ENCODE measurements around the gene HFE.

The HFE gene

DNA sequence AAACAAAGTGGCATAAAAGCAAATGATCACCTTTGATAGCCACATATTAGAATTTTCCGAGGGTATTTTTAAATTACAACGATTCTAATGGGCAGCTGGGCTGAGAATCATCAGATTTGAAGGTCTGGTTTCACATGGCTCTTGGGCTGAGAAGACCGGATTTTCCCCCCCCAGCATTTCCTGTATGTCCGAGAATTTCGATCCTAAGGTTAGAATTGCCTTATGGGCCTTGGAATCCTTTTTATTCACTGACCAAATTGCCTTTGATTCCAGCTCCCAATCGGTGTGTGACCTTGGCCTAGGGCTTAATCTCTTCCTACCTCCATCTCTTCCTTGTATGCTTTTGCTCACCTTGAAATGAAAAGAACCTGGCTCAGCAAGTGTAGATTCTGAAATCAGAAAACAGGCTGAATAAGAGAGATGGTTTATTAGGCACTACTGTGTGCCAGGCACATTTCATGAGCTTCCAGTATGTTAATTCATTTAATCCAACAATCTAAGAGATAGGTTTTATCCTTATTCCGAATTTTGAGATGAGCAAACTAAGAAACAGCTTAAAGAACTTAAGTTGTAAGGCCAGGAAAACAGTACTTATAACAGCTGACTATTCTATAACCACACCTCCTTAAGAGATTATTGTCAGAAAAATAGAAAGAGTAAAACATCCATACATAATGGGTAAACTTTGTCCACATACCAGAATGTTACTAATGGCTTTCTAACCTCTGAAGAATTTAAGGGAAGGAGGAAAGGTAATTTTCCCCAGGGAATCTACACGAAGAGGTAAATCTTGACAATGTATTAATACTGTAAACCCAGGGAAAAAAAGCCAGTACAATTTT is 39.4 kb downstream of the HFE start:
- peak overlapping the region; percentile 98 for H3K9ac ChIP-seq (ENCODE audit: low read depth, low read length)
- H3K27me3 ChIP-seq (ENCODE audit: insufficient read depth, low read length) = no peaks in the 10 kb centered on the region
- peak overlapping the region; percentile 95 for H3K4me3 ChIP-seq (ENCODE audit: low read length)
- H3K27ac ChIP-seq (ENCODE audit: low read depth, low read length) = peak overlapping the region; percentile 66
- peaks cover 18% of the 10 kb centered on the region for H3K4me1 ChIP-seq (ENCODE audit: insufficient read depth, low read length)
- WGBS = 7% methylated on average over 7 of the region's 8 CpGs
- H3K36me3 ChIP-seq (ENCODE audit: insufficient read depth, low read length) = peaks cover 16% of the 10 kb centered on the region; the same call in 1 of the 2 replicates
- no peaks in the 10 kb centered on the region for H3K9me3 ChIP-seq (ENCODE audit: insufficient read depth, low read depth, low read length)

DNA sequence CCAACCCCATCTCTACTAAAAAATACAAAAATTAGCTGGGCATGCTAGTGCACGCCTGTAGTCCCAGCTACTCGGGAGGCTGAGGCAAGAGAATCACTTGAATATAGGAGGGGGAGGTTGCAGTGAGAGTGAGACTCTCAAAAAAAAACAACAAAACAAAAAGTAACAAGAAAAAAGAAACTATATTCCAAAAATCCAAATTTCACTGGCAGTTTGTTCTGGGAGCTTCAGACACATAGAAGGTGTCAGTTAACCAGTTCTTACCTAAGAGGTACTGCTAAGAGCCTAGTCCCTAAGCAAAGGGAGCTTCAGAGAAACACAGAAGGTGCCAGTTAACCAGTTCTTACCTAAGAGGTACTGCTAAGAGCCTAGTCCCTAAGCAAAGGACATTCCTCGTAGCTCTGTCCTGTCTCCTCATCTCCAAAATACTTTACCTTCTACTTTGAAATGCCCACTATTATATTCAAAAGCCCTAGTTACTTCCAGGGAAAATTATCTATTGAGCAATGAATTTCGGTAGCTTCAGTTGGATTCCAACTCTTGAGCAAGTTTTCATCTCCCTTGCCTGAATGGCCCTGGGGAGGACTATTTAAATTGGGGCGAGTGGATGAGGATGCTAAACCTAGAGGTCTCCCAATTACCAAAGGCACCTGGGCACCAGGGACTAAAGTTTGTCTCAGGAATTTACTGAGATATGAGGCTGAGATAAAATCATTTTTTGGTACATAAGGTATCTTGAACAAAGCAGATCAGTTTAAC is 41.0 kb downstream of the HFE start:
- WGBS = 92% methylated on average over 3 of the region's 5 CpGs
- H3K4me3 ChIP-seq (ENCODE audit: low read length) = no peak overlapping the region
- no peak overlapping the region for H3K9ac ChIP-seq (ENCODE audit: low read depth, low read length)

DNA sequence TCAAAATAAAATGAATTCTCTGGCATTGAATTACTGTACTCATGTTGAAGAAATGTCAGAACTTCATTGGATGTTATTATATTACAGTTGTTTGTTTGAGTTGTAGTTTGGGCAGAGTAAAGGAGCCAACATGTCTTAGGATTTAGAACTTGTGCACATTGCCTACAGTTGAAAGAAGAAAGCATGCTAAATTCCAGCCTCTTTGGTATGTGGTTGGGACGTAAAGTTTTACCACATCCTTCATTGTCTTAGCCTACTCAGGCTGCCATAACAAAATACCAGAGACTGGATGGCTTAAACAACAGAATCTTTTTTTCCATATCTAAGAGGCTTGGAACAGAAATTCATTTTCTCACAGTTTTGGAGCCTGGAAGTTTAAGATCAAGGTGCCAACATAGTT is 42.4 kb downstream of the HFE start:
- no peaks in the 10 kb centered on the region for H3K9me3 ChIP-seq (ENCODE audit: insufficient read depth, low read depth, low read length)
- H3K4me1 ChIP-seq (ENCODE audit: insufficient read depth, low read length) = peaks cover 9% of the 10 kb centered on the region
- H3K4me3 ChIP-seq (ENCODE audit: low read length) = no peak overlapping the region
- peaks cover 16% of the 10 kb centered on the region; the same call in 1 of the 2 replicates for H3K36me3 ChIP-seq (ENCODE audit: insufficient read depth, low read length)
- no peak overlapping the region for H3K9ac ChIP-seq (ENCODE audit: low read depth, low read length)
- H3K27ac ChIP-seq (ENCODE audit: low read depth, low read length) = no peak overlapping the region
- H3K27me3 ChIP-seq (ENCODE audit: insufficient read depth, low read length) = no peaks in the 10 kb centered on the region
- WGBS = 100% methylated on average over 1 of the region's 1 CpG

More for the DNA sequence above, 41.0 kb downstream of the HFE start:
- Histone ChIP-seq H3K27me3 (ENCODE audit: insufficient read depth, low read length) (no peaks in the 10 kb centered on the region), H3K27ac (ENCODE audit: low read depth, low read length) (no peak overlapping the region), H3K36me3 (ENCODE audit: insufficient read depth, low read length) (peaks cover 16% of the 10 kb centered on the region; the same call in 1 of the 2 replicates), H3K9me3 (ENCODE audit: insufficient read depth, low read depth, low read length) (no peaks in the 10 kb centered on the region), H3K4me1 (ENCODE audit: insufficient read depth, low read length) (peaks cover 9% of the 10 kb centered on the region)

DNA sequence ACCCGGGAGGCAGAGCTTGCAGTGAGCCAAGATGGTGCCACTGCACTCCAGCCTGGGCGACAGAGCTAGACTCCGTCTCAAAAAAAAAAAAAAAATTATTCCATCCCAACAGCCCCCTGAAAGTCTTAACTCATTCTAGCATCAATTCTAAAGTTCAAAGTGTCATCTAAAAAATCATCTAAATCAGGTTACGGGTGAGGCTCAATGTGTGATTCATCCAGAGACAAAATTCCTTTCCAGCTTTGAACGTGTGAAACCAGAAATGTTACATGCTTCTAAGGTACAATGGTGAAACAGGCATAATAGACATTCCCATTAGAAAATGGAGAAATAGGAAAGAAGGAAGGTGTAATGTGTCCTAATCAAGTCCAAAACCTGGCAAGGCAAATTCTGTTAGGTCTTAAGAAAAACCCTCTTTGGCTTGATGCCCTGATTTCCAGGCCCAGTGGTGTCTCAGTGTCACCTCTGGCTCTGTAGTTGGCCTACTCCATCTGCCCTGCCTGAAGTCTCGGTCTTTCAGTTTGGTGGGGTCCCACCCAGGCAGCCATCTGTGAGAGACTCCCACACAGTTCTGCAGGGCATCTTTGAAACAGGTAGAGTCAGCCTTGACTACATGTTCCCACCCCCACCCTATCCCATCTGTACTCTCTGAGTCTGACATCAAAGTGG is 43.5 kb downstream of the HFE start:
- no peak overlapping the region for H3K9ac ChIP-seq (ENCODE audit: low read depth, low read length)
- H3K27ac ChIP-seq (ENCODE audit: low read depth, low read length) = no peak overlapping the region
- peaks cover 16% of the 10 kb centered on the region; the same call in 1 of the 2 replicates for H3K36me3 ChIP-seq (ENCODE audit: insufficient read depth, low read length)
- WGBS = 97% methylated on average over 6 of the region's 6 CpGs
- H3K9me3 ChIP-seq (ENCODE audit: insufficient read depth, low read depth, low read length) = no peaks in the 10 kb centered on the region
- H3K27me3 ChIP-seq (ENCODE audit: insufficient read depth, low read length) = no peaks in the 10 kb centered on the region
- peaks cover 9% of the 10 kb centered on the region for H3K4me1 ChIP-seq (ENCODE audit: insufficient read depth, low read length)
- no peak overlapping the region for H3K4me3 ChIP-seq (ENCODE audit: low read length)

DNA sequence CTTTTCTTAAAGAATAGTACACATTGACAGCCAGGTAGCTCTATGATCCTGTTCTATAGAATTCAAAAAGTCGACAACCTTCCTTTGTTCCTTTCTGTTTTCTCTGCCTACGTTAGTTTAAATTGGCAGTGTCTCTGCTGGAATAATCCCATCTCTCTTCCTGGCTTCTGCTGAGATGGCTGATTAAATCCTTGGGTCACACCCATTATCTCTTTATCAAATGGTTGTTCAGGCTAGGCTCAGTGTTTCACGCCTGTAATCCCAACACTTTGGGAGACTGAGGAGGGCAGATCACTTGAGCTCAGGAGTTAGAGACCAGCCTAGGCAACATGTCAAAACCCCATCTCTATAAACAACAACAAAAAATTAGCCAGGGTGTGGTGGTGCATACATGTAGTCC is 44.4 kb downstream of the HFE start:
- H3K9ac ChIP-seq (ENCODE audit: low read depth, low read length) = no peak overlapping the region
- no peak overlapping the region for H3K4me3 ChIP-seq (ENCODE audit: low read length)
- peaks cover 8% of the 10 kb centered on the region for H3K4me1 ChIP-seq (ENCODE audit: insufficient read depth, low read length)
- H3K27ac ChIP-seq (ENCODE audit: low read depth, low read length) = no peak overlapping the region
- no peaks in the 10 kb centered on the region for H3K9me3 ChIP-seq (ENCODE audit: insufficient read depth, low read depth, low read length)
- peaks cover 16% of the 10 kb centered on the region; the same call in 1 of the 2 replicates for H3K36me3 ChIP-seq (ENCODE audit: insufficient read depth, low read length)
- no peaks in the 10 kb centered on the region for H3K27me3 ChIP-seq (ENCODE audit: insufficient read depth, low read length)
- WGBS = 85% methylated on average over 3 of the region's 3 CpGs

DNA sequence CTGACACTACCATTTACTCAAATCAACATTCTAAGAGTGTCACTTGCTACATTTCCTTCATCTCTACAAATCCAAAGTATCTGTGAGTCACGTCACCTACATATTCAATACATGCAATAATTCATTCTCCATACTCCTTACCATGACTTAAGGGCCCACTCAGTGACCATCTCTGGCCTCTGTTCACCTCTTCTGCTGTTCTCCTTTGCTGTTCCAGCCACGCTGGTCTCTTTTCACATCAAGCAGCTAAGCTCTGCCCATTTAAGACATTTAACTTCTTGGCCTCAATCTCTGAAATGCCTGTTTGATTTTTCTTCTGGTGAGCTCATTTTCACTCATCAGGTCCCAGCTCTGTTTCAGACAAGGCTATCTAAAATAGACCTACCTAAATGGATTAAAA is 46.5 kb downstream of the HFE start:
- no peaks in the 10 kb centered on the region for H3K27me3 ChIP-seq (ENCODE audit: insufficient read depth, low read length)
- 92% methylated on average over 2 of the region's 2 CpGs for WGBS
- H3K9ac ChIP-seq (ENCODE audit: low read depth, low read length) = no peak overlapping the region
- no peaks in the 10 kb centered on the region for H3K9me3 ChIP-seq (ENCODE audit: insufficient read depth, low read depth, low read length)
- no peaks in the 10 kb centered on the region for H3K4me1 ChIP-seq (ENCODE audit: insufficient read depth, low read length)
- H3K36me3 ChIP-seq (ENCODE audit: insufficient read depth, low read length) = peaks cover 19% of the 10 kb centered on the region; the same call in 1 of the 2 replicates
- no peak overlapping the region for H3K27ac ChIP-seq (ENCODE audit: low read depth, low read length)
- no peak overlapping the region for H3K4me3 ChIP-seq (ENCODE audit: low read length)

DNA sequence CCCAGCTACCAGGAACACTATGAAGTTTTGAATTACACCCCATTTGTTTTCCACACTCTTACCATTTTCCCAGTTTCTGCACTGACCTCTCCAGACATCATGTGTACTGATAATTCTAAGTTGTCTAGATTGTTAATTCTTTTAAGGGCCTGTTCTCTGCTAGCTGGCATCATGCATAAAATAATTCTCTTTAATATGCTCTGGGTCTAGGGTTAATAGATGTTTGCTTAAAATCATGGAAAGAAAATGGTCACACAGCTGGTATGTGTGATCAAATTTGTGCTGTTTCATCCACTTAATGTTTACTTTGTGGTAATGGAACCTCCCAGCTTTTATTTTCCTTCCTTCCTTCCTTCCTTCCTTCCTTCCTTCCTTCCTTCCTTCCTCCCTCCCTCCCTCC is 49.1 kb downstream of the HFE start:
- H3K9me3 ChIP-seq (ENCODE audit: insufficient read depth, low read depth, low read length) = no peaks in the 10 kb centered on the region
- no peak overlapping the region for H3K27ac ChIP-seq (ENCODE audit: low read depth, low read length)
- H3K4me3 ChIP-seq (ENCODE audit: low read length) = no peak overlapping the region
- no peaks in the 10 kb centered on the region for H3K27me3 ChIP-seq (ENCODE audit: insufficient read depth, low read length)
- H3K9ac ChIP-seq (ENCODE audit: low read depth, low read length) = no peak overlapping the region
- H3K4me1 ChIP-seq (ENCODE audit: insufficient read depth, low read length) = no peaks in the 10 kb centered on the region
- H3K36me3 ChIP-seq (ENCODE audit: insufficient read depth, low read length) = peaks cover 6% of the 10 kb centered on the region; the same call in 1 of the 2 replicates

DNA sequence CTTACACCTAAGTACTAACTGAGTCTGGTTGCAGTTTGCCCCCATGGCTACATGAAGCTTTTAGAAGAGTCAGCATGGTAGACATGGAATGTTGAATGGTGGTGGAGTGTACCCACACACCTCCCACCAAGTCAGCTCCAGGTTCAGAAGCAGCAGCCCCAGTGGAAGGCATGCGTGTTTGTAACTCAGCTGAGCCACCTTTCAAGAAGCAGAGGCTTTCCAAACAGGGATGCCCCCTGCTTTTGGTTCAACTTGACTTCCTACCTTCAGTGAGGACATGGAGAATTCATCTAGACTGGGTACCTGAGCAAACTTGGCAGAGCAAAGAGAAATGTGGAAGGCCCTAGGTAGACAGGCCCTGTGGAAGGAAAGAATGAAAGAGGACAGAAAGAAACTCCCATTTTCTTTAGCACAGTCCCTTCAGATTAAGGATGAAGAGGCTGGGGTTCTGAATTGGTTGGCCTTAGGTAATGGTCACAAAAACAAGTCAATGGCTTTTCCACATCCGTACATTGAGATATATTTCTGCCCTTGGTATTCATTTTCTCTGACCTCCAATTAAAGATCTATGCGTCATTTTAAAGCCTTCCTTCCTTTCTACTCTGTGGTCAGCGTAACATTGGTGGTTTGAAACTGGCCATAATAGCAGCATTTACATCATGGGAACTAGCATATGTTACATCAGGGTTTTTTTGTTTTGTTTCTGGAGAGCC is 53.2 kb downstream of the HFE start:
- 92% methylated on average over 4 of the region's 4 CpGs for WGBS
- H3K9ac ChIP-seq (ENCODE audit: low read depth, low read length) = no peak overlapping the region
- H3K4me1 ChIP-seq (ENCODE audit: insufficient read depth, low read length) = no peaks in the 10 kb centered on the region; the same call in 1 of the 2 replicates
- no peak overlapping the region for H3K4me3 ChIP-seq (ENCODE audit: low read length)
- H3K36me3 ChIP-seq (ENCODE audit: insufficient read depth, low read length) = peaks cover 6% of the 10 kb centered on the region; the same call in 1 of the 2 replicates
- H3K27me3 ChIP-seq (ENCODE audit: insufficient read depth, low read length) = no peaks in the 10 kb centered on the region
- H3K27ac ChIP-seq (ENCODE audit: low read depth, low read length) = no peak overlapping the region
- H3K9me3 ChIP-seq (ENCODE audit: insufficient read depth, low read depth, low read length) = no peaks in the 10 kb centered on the region

DNA sequence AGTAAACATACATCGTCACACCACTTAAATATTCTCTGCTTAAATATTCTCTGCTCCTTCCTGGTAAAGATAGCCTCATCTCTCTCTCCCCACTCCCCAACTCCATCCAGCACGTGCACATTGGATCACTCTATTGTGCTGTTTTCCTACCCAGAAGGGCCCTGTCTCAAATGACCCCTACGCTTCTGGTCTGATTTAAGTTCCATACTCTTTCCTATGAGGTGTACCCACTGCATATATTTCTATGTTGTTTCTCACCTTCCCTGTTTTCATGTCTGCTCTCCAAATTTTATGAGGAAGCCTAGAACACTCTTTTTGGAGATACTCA is 53.7 kb downstream of the HFE start:
- Histone ChIP-seq H3K4me3 (ENCODE audit: low read length) (no peak overlapping the region), H3K27me3 (ENCODE audit: insufficient read depth, low read length) (no peaks in the 10 kb centered on the region), H3K27ac (ENCODE audit: low read depth, low read length) (no peak overlapping the region), H3K36me3 (ENCODE audit: insufficient read depth, low read length) (peaks cover 6% of the 10 kb centered on the region; the same call in 1 of the 2 replicates), H3K9ac (ENCODE audit: low read depth, low read length) (no peak overlapping the region), H3K9me3 (ENCODE audit: insufficient read depth, low read depth, low read length) (no peaks in the 10 kb centered on the region), H3K4me1 (ENCODE audit: insufficient read depth, low read length) (no peaks in the 10 kb centered on the region; the same call in 1 of the 2 replicates)
- WGBS = 91% methylated on average over 3 of the region's 3 CpGs

DNA sequence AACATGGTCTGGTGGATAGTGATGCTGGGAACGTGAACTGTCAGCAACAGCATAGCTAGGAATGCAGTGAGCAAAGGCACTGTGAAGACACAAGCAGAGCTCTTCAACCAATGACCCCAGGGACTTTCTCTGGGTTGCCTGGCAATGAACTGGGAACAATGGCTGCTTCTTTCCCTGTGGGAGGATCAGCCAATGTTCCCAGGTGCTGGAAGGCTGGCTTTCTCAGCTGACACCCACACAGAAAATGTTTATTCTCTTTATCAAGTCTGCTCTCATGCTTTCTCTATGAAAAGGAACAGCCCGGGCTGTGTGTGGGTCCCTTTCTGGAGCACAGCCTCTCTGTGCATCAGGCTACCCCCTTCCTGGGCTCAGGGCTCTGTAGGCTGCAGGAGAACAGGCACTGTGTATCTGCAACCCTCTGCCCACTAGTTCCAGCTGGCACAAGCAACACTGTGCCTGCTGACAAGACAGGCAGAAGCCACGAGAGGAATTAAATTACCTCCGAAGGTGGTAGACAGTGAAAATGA is 54.2 kb downstream of the HFE start:
- H3K4me1 ChIP-seq (ENCODE audit: insufficient read depth, low read length) = no peaks in the 10 kb centered on the region; the same call in 1 of the 2 replicates
- H3K4me3 ChIP-seq (ENCODE audit: low read length) = no peak overlapping the region
- 88% methylated on average over 4 of the region's 4 CpGs for WGBS
- no peaks in the 10 kb centered on the region for H3K9me3 ChIP-seq (ENCODE audit: insufficient read depth, low read depth, low read length)
- H3K36me3 ChIP-seq (ENCODE audit: insufficient read depth, low read length) = peaks cover 6% of the 10 kb centered on the region; the same call in 1 of the 2 replicates
- H3K9ac ChIP-seq (ENCODE audit: low read depth, low read length) = no peak overlapping the region
- no peak overlapping the region for H3K27ac ChIP-seq (ENCODE audit: low read depth, low read length)
- H3K27me3 ChIP-seq (ENCODE audit: insufficient read depth, low read length) = no peaks in the 10 kb centered on the region

Measured in HUES64 (cell line).